ENCODE data around the gene TMCC3.
"Not testable (repeated sequence)": the region's sequence is repeated elsewhere in the genome, so short reads cannot be mapped to it uniquely, and the experiment has no call there.

TMCC3 gene

DNA sequence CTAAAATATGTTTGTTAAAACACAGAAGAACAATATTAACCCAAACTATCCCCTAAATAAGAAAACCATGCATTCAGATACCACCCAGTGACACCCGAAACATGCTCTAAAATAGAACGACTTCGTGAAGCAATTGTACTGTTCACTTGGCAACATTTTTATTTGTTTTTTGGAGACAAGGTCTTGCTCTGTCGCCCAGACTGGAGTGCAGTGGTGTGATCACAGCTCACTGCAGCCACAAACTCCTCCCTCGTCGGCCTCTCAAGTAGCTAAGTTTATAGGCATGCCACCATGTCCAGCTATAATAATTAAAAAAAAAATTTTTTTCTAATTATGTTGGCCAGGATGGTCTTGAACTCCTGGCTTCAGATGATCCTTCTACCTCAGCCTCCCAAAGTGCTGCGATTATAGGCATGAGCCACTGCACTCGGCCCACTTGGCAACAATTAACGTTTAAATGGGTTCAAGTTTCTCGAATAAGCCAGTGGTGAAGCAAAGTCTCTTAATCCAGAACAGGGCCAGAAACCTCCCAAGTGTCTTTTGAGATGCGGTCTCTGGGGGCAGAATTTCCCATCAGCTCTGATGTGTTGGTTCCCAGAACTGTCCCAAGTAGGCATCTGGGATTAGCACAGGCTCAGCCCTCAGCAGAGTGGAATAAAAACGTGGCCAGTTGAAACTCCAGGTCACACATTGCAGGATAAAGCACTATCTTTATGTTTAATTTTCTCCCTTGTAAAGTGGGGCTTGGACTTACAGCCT lies 74.5 kb downstream of the TMCC3 start:
- in situ Hi-C loops (cut with MboI; ENCODE audit: low sequenced_read_pairs), result no loop called here

DNA sequence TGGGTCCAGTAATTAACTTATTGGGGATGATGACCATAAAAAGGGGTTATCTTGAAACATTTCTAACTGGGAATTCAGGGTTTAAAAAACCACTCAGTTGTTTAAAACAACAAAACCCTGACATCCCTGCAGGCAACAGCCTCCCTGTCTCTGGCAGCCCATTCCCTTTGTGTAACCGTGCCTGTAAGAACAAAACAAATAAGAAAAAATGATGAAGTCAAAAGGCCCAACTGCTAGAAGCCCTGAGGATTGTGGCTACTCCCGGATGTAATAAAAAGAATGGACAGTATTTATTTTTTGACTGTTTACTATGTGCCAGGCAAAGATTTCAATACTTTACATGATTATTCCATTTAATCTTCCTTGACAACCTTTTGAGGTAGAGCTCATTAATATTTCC lies 75.3 kb downstream of the TMCC3 start:
- in situ Hi-C loops (cut with MboI; ENCODE audit: low sequenced_read_pairs), result no loop called here

DNA sequence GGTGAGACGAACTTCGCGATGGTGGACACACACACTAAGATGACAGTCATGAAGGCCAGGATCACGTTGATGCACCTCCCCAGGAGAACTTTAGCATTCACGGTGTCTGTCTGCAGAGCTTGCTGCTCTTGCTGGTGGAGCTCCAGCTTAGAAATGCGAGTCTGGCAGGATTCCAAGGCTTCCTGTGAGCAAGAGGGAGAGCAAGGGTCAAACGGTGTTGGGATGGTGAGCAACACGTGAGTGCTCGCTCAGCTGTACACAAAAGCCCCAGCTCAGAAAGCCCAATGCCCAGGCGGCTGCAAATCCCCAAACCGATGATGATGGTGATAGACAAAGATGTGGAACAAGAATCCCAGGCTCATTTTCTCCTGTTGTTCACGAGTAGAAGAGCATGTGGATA lies 78.8 kb downstream of the TMCC3 start:
- in situ Hi-C loops (cut with MboI; ENCODE audit: low sequenced_read_pairs), result no loop called here

DNA sequence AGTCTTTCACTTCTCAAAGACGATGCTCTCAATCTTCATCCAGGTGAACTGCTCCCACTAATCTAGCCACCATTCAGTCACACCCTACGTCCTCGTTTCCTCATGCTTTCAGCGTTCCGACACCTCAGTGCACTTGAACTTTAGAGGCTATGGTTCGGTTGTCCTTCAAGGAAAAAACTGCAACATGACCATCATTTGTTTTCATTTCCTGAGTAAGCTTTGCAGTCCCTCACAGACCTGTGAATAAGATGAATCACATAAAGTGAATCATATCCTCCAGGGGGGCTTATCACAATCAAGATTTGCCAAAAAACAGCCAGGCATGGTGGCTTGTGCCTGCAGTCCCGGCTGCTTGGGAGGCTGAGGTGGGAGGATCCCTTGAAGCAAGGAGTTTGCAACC lies 80.2 kb downstream of the TMCC3 start:
- in situ Hi-C loops (cut with MboI; ENCODE audit: low sequenced_read_pairs), result no loop called here

DNA sequence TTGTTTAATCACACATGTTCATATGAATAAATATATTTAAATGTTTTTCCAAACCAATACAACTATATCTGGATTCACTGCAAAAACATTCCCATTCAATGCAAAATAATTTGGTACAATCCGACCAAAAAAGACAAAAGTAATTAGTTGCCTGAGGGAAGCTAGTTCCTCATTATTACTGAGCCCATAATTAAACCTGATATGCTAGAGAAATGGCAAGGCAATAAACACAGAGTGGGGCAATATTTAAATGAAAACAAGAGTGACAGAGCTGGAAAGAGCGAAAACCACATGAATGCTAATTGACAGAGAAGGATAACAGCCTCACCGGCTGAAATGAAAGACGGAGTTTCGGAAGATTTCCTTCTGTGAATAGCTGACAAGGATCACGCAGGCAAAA lies 82.6 kb downstream of the TMCC3 start:
- in situ Hi-C loops (cut with MboI; ENCODE audit: low sequenced_read_pairs), result no loop called here

DNA sequence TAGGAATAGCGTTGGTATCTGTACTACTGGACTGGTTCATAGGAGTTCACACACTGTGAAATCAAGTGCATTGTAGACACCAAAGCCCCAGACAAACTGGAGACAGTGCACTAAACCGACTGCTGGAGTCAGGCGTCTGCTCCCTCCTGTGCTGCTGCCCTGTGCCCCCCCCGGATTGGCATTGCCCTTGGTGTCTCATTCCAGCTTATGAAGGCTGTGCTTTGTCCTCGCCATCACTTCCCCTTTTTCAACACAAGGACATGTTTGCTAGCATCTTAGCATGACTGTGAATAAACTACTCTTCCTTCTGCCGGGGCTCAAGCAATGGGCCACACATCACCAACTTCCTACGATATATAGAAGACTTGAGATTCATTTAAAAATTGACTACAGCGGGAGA lies 84.0 kb downstream of the TMCC3 start:
- in situ Hi-C loops (cut with MboI; ENCODE audit: low sequenced_read_pairs), result no loop called here

DNA sequence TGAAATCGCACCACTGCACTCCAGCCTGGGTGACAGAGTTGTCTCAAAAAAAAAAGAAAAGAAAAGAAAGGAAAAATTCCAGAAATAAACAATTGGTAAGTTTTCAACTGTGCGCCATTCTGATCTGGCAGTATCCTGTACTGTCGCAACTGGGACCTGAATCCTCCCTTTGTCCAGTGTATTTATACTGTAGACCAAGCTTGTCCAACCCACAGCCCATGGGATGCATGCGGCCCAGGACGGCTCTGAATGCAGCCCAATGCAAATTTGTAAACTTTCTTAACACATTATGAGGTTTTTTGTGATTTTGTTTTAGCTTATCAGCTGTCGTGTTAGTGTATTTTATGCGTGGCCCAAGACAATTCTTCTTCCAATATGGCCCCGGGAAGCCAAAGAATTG lies 84.7 kb downstream of the TMCC3 start:
- in situ Hi-C loops (cut with MboI; ENCODE audit: low sequenced_read_pairs), result no loop called here

DNA sequence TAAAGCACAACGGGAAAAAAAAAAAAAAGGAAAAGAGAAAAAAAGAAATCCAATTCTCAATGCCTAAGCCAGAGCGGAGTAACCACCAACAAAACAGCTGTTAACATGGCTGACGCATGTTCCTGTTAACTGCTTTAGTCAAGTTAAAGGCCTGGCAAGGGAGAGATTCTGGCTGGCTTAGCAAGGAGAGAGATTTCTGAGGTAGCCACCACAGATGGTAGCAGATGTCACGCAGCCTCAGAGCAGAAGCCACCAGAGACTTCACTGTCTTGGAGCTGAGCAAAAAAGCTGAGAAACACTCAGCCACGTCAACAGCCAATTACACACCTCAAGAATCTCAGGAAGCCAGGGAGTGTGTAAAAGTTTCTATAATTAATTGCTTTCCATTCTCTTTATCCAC lies 87.1 kb downstream of the TMCC3 start:
- in situ Hi-C loops (cut with MboI; ENCODE audit: low sequenced_read_pairs), result no loop called here

DNA sequence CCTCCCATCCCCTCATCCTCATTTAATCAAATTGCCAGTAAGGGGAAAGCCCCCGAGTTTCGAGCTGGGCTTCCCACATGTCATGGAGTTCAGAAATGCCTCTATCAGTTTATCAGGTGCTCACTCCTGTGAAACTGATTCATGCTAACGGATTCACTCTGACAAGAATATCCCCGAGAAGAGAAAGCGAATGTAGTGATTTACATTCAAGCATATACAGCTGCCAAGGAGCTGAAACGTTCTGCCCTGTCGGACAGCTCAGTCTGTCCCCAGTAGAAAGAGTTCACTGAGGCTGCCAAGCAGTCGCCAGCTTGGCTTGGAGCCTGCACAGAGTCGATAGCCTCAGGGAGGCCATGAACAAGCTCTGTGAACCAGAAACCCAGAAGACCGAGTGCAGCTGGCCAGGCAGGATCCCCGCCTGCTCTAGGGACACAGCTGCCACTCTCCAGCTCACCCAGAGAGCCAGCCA lies 88.4 kb downstream of the TMCC3 start:
- in situ Hi-C loops (cut with MboI; ENCODE audit: low sequenced_read_pairs), result no loop called here

DNA sequence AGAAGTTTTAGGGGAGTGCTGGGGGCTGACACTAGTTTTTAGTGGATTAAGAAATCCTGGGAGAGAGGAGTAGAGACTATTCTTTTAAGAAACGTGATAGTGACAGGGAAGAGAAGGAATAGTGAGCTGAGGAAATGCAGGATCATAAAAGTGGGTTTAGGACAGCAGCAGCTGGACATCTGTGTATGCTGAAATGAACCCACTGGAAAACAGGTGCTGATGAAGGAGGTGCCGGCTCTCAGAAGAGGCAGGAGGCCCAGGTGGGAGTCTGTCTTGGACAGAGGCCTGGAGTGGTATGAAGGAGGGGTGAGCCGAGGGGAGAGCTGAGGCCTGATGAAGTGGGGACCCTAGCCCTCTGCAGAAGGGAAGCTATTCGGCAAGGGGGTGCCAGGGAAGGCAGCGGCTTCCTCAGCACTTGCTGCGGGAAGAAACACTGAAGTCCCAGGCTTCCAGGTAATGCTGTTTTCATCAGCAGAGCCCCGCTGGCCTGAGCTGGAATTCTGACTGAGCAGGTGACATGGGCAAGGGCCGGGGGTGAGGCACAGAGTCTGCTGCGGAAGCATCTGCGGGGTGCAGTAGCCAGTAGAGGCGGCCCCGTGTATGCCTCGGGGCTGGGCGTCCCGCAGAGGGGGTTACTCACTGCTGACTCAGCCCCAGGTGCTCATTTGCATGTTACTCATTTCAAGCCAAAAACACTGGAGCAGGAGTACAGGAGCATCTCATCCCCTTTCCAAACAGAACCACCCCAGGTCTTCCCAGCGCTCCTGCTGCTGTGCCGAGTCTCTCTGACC lies 89.7 kb downstream of the TMCC3 start:
- in situ Hi-C loops (cut with MboI; ENCODE audit: low sequenced_read_pairs), result no loop called here

DNA sequence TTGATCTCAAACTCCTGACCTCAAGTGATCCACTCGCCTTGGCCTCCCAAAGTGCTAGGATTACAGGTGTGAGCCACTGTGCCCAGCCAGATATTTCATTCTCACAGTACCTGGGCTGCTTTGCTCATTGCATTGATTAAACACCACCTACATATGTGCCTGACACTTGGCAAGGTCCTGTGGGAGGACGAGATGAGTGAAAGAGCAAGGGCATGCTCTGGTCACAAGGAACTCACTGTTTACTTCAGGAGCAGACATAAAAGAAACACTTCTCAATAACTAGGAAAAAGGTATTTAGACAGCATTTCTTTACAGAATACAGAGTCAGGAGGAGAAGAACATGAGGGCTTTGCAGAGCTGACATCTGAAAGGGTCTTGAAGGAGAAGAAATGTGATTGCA lies 91.7 kb downstream of the TMCC3 start:
- in situ Hi-C loops (cut with MboI; ENCODE audit: low sequenced_read_pairs), result no loop called here

DNA sequence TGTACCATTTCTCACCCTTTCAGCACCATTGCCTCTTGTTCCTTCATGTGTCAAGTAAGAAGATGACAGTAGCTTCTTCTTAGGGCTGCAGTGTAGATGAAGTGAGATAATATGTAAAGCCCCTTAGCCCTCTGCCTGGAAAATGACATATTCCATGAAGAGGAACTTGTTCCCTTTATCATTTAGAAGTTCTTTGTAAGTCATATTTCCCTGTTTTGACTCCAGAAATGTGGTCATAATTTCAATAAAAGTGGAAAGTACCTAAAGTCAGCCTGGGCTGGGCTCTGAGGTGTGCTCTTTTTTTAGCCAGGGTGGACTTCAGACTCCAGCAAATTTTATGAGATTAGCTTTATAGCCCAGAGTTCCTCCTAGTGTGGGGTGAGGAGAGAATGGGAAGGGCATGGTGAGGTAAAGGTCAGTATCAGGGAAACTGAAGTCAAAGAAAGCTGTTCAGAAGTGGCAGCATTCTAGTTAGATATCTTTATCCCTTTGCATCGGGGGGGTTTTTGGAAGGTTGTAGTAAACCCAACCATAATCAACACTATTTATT lies 92.5 kb downstream of the TMCC3 start:
- in situ Hi-C loops (cut with MboI; ENCODE audit: low sequenced_read_pairs), result no loop called here

DNA sequence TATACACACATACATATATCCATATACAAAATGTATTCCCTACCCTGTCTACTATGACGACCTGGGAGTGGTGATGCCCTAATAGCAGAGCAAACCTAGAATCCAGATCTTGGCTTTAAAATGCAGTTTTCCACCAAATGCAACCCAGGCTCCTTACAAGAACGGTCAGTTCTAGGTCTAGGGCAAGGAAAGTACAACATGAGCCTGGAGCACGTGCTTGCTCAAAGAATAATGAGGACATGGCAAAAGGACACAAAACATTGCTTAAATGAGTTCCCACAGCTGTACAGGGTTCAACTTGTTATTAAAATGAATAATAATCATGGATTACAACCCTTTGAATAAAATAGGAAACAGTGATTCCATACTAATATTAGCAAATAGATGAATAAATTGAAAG lies 94.7 kb downstream of the TMCC3 start:
- in situ Hi-C loops (cut with MboI; ENCODE audit: low sequenced_read_pairs), result no loop called here

DNA sequence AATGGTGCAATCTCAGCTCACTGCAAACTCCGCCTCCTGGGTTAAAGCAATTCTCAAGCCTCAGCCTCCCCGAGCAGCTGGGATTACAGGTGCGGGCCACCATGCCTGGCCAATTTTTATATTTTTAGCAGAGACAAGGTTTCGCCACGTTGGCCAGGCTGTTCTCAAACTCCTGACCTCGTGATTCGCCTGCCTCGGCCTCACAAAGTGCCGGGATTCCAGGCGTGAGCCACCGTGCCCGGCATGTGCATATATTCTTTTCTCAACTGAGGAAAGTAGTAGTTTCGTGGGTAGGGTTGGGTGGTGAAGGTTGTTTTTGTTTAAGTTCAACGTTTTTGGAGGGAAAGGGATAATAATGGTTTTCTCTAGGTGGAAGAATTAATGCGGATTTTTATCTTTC lies 96.5 kb downstream of the TMCC3 start:
- in situ Hi-C loops (cut with MboI; ENCODE audit: low sequenced_read_pairs), result no loop called here

DNA sequence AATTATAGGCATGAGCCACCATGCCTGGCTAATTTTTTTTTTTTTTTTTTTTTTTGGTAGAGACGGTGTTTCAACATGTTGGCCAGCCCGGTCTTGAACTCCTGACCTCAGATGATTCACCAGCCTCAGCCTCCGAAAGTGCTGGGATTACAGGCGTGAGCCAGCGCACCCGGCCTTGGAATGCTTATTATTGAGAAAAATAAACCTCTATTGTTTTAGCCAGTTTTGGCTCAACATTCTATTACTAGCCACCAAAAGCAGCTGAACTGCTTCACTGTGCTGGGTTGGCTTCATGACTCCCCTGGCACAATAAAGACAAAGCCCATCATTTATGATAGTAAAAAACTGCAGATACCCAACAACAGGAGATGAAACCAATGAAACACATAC lies 97.2 kb downstream of the TMCC3 start:
- in situ Hi-C loops (cut with MboI; ENCODE audit: low sequenced_read_pairs), result no loop called here

DNA sequence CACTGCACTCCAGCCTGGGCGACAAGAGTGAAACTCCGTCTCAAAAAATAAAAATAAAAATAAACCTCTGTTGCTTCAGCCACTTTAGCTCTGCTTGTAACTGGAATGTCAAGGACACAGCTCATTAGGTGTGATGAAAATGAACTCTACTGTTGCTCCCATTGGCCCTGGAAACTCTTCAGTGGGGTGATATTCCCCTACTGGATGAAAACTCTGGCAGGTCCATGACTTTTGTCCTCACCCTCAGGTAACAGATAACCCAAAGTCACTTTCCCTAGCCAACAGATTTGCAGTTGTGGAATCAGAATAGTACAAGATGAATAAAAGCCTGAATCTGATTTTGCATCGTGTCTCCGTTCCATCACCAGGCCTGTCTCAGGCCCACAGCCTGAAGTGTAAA lies 98.5 kb downstream of the TMCC3 start:
- in situ Hi-C loops (cut with MboI; ENCODE audit: low sequenced_read_pairs), result no loop called here

DNA sequence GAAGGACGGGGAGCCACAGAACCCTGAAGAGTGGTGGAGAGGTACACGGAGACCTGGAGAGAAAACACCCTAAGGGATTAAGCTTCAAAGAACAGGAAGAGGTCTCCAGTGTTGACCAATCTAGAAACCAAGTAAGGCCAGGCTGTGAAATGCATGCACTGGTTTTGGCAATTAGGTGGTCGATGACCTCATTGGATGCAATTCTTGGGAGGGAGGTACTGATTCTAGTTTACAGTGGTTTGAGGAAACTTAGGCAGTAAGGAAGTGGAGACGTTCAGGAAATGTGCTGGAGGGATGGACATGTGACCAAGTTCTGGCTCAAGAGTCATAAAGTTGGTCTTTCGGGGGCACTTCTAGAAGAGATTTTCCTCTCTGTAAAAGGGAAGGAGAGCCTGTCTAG lies 99.4 kb downstream of the TMCC3 start:
- in situ Hi-C loops (cut with MboI; ENCODE audit: low sequenced_read_pairs), result no loop called here

DNA sequence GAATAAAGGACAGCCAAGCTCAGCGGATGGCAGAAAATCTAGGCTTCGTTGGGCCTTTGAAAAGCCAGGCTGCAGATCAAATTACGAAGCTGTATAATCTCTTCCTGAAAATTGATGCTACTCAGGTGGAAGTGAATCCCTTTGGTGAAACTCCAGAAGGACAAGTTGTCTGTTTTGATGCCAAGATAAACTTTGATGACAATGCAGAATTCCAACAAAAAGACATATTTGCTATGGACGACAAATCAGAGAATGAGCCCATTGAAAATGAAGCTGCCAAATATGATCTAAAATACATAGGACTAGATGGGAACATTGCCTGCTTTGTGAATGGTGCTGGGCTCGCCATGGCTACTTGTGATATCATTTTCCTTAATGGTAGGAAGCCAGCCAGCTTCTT lies 101.5 kb downstream of the TMCC3 start:
- in situ Hi-C loops (cut with MboI; ENCODE audit: low sequenced_read_pairs), result not testable (repeated sequence)

DNA sequence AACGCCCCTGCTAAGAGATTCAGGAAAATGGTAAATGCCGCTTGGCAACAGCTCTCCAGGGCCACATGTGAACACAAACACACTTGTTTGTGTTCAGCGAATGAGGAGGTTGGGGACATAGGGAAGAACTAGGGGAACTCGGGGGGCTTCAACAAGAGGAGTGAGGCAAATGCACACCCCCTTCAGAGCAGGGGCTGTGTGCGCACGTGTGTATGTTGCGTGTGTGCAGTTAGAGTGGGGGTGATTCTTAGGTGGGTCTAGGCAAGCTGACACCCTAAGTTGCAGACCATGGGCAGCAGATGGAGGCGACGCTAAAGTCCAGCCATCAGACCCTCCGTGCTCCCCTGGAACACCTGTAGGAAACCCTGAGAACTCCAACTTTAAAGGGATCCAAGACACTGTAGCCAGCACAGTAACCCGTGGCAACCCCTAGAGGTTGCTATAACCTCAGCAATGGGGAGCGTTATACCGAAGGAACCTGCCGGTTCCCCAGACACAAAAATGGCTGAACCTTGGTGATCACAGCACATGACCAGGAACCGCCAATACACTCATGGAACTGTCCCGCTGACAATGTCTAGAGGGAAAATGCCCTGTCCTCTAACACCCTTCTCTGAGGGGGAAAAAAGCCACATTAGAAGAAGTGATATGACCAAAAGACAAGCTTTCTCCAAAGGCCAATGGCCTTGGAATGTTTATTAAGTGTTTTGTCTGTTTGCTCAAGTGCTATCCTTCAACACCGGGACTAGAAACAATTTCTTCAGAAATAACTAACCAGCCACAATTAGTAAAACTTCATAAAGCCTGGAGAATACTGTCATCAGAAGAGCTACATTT lies 104.2 kb downstream of the TMCC3 start:
- in situ Hi-C loops (cut with MboI; ENCODE audit: low sequenced_read_pairs), result no loop called here

DNA sequence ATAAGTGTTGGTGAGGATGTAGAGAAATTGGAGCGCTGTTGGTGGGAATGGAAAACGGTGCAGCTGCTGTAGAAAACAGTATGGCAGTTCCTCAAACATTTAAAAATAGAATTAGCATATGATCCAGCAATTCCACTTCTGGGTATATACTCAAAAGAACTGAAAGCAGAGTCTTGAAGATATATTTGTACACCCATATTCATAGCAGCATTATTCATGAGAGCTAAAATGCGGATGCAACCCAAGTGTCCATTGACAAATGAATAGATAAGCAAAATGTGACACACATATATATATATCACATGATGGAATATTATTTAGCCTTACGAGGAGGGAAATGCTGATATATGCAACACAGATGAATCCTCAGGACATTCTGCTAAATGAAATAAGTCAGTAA lies 106.0 kb downstream of the TMCC3 start:
- in situ Hi-C loops (cut with MboI; ENCODE audit: low sequenced_read_pairs), result no loop called here

DNA sequence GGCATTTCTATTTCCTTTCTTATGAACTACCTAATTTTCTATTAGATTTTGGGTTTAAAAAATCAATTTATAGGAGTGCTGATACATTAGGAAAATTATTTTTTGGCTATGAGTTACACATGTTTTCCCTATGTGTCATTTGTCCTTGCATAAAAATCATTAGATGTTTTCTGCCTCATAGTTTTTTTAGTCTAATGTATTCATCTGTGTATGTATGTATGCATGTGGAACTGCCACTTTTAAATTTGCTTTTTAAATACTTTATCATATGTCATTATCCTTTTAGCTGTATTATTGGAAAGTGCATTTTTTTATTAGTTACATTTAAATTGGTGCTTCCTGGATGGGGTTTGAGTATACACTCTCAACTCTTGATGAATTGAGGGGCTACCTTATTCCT lies 112.0 kb downstream of the TMCC3 start:
- in situ Hi-C loops (cut with MboI; ENCODE audit: low sequenced_read_pairs), result loop anchor here (10.0 kb wide), 1 partner anchor 404 kb away; no protein-coding TSS in a partner anchor

All from HL-60/S4 treated with phorbol 12-myristate 13-acetate at 8.2 ng/mL for 4 days and 3 days (cell line).